Thoracic aorta (tissue), 2 donors: Measurements from ENCODE around the gene GPR107. TPM values are rescaled to one million over a fixed set of nuclear protein-coding genes. Genes with fewer than 3 reads are reported as not detected.

Source experiments
- ATAC-seq: fragments of 150-250 bp; one replicate; pipeline ENCODE4 v1.8.0; 2017; ENCODE audit warnings: low read depth; ENCODE audit not compliant: insufficient number of reproducible peaks, low FRiP score
- DNase-seq: peaks from one replicate; pipeline ENCODE4 v3.0.0-alpha.2; 2020; ENCODE audit warnings: low spot score
- H3K27ac ChIP-seq, 2 donors: fragments of 200-600 bp; sonication (generic); 1 replicate in 1 of 2; 2 replicates in 1 of 2; pipeline ENCODE4 v1.5.1; 2016; ENCODE audit warnings: mild to moderate bottlenecking in 2 of 2, moderate library complexity in 2 of 2
- H3K27me3 ChIP-seq: fragments of 200-600 bp; sonication (generic); replicated peaks from 2 replicates; pipeline ENCODE4 v1.6.0; 2016; ENCODE audit warnings: mild to moderate bottlenecking; ENCODE audit not compliant: insufficient read depth
- H3K36me3 ChIP-seq: fragments of 200-600 bp; sonication (generic); one replicate; pipeline ENCODE4 v1.5.1; 2016
- H3K4me1 ChIP-seq, 2 donors: fragments of 200-600 bp; sonication (generic); 1 replicate in 1 of 2; 2 replicates in 1 of 2; pipeline versions ENCODE4 v1.5.1 to v1.6.0; 2016; ENCODE audit warnings: low read depth in 2 of 2, mild to moderate bottlenecking in 1 of 2; ENCODE audit not compliant: control insufficient read depth in 1 of 2
- H3K4me3 ChIP-seq: fragments of 200-600 bp; sonication (generic); 2 replicates; pipeline ENCODE4 v1.5.1; 2016; ENCODE audit warnings: mild to moderate bottlenecking
- H3K9me3 ChIP-seq: fragments of 200-600 bp; sonication (generic); 2 replicates; pipeline ENCODE4 v1.5.1; 2016
- total RNA-seq, 2 donors: library from RNA; depleted of rRNA; stranded (reverse); fragments of >200 nt; gene quantifications; one replicate each; pipeline versions ENCODE4 v1.1.0 to v1.2.3, GENCODE V29; 2016
- TF ChIP-seq, protein P1 (sequence below): fragments of 200-600 bp; sonication (generic); IDR thresholded peaks from one replicate; pipeline ENCODE4 v1.5.1; 2019; ENCODE audit warnings: antibody characterized with exemption

The GPR107 gene
- total RNA-seq, 2 donors from 2014 or later, result 47.5 to 51.9 TPM

GRCh38 chr9:130179331-130179907, 125.7 kb downstream of the GPR107 start:
- no peak for ATAC-seq
- Histone ChIP-seq H3K27me3 (no peaks in the 10 kb centered on the region), H3K9me3 (no peaks in the 10 kb centered on the region), H3K4me3 (no peak overlapping the region), H3K36me3 (no peaks in the 10 kb centered on the region), H3K27ac (peak overlapping the region; percentile 58 to 69), H3K4me1 (peaks cover 22 to 84% of the 10 kb centered on the region in 2 donors)
- TF ChIP-seq, protein P1, sequence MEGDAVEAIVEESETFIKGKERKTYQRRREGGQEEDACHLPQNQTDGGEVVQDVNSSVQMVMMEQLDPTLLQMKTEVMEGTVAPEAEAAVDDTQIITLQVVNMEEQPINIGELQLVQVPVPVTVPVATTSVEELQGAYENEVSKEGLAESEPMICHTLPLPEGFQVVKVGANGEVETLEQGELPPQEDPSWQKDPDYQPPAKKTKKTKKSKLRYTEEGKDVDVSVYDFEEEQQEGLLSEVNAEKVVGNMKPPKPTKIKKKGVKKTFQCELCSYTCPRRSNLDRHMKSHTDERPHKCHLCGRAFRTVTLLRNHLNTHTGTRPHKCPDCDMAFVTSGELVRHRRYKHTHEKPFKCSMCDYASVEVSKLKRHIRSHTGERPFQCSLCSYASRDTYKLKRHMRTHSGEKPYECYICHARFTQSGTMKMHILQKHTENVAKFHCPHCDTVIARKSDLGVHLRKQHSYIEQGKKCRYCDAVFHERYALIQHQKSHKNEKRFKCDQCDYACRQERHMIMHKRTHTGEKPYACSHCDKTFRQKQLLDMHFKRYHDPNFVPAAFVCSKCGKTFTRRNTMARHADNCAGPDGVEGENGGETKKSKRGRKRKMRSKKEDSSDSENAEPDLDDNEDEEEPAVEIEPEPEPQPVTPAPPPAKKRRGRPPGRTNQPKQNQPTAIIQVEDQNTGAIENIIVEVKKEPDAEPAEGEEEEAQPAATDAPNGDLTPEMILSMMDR, result no peak
- no peak for DNase-seq

GRCh38 chr9:130180516-130180915, 126.8 kb downstream of the GPR107 start:
- Histone ChIP-seq H3K27ac (peak overlapping the region; percentile 27 to 30), H3K27me3 (no peaks in the 10 kb centered on the region), H3K36me3 (no peaks in the 10 kb centered on the region), H3K4me1 (peaks cover 26 to 86% of the 10 kb centered on the region in 2 donors), H3K9me3 (no peaks in the 10 kb centered on the region), H3K4me3 (no peak overlapping the region)
- TF ChIP-seq, protein P1, result no peak
- DNase-seq, result no peak
- no peak for ATAC-seq

GRCh38 chr9:130181678-130182380, 128.1 kb downstream of the GPR107 start:
- H3K4me3 ChIP-seq, result no peak overlapping the region
- ATAC-seq (no peak), DNase-seq (no peak)
- H3K9me3 ChIP-seq, result no peaks in the 10 kb centered on the region
- H3K27ac ChIP-seq, result peak overlapping the region; percentile 71 to 94
- no peaks in the 10 kb centered on the region for H3K27me3 ChIP-seq
- no peaks in the 10 kb centered on the region for H3K36me3 ChIP-seq
- peaks cover 37 to 86% of the 10 kb centered on the region in 2 donors for H3K4me1 ChIP-seq
- TF ChIP-seq, protein P1, result no peak

DNA sequence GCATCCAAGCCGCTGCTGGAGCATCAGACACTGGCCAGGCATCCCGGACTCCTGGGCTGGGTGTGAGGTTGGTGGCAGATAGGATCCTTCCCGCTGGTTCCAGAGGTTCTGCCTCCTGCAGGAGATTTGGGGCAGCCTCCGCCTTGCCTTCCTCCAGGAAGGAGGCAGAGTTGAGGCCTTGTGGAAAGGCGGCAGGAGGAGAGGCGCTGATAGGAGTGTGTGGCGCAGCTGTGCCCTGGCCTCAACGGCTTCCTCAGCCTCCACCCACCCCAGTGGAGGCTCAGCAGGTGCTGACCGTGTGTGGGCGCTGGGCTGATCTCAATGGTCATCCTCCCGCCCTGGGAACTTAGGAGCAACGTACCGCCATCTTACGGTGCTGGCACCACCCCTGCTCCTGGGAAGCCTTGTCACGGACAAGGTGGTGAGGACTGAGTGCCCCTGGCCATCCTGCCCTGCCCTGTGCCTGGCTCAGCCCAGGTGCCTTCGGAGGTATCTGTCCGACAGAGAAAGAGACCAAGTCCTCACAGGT, 128.7 kb downstream of the GPR107 start:
- H3K27ac ChIP-seq, result peak overlapping the region; percentile 71 to 94
- no peaks in the 10 kb centered on the region for H3K36me3 ChIP-seq
- DNase-seq, result no peak
- TF ChIP-seq, protein P1, result no peak
- H3K9me3 ChIP-seq, result no peaks in the 10 kb centered on the region
- H3K4me3 ChIP-seq, result no peak overlapping the region
- H3K4me1 ChIP-seq, result peaks cover 40 to 86% of the 10 kb centered on the region in 2 donors
- ATAC-seq, result no peak
- H3K27me3 ChIP-seq, result no peaks in the 10 kb centered on the region

GRCh38 chr9:130183133-130183762, 129.5 kb downstream of the GPR107 start:
- Histone ChIP-seq H3K9me3 (no peaks in the 10 kb centered on the region), H3K27ac (peak overlapping the region; percentile 88 to 94), H3K4me3 (peak overlapping the region; percentile 44), H3K4me1 (peaks cover 37 to 86% of the 10 kb centered on the region in 2 donors), H3K27me3 (no peaks in the 10 kb centered on the region), H3K36me3 (no peaks in the 10 kb centered on the region)
- TF ChIP-seq, protein P1, result no peak
- ATAC-seq, result peak; percentile 48
- DNase-seq, result peak; percentile 43
